ENCODE results near the gene STK32B.

The STK32B gene

DNA sequence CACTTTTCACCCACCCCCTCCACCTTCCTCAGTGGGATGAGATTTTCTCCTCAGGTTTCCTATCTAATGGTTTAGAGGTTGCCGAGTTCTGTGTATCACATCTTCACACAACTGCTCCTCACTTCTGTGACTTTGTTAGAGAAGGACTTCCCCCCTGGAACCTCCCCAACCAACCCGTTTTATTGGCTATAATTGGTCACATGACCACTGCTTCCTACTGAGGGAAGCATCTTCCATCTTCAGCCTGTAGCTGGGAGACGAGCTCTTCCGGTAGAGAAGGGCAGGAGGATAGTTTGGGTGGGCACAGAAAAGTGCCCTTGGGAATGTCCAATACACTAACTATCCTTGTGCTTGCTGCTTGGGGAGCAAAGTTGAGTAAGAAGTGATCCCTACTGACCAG lies 90.5 kb downstream of the STK32B start:
- Histone ChIP-seq H3K9me3 (ENCODE audit: control insufficient read depth, insufficient read depth, low read depth, low read length) (no peaks in the 10 kb centered on the region), H3K4me1 (ENCODE audit: control insufficient read depth, insufficient read depth, low read length) (no peaks in the 10 kb centered on the region), H3K4me3 (ENCODE audit: low read depth, low read length) (no peak overlapping the region), H3K36me3 (ENCODE audit: control insufficient read depth in 2 of 2, insufficient read depth in 1 of 2, low read length in 2 of 2) (no peaks in the 10 kb centered on the region), H3K27ac (ENCODE audit: extremely low read depth, low read depth, low read length) (no peak overlapping the region)
- no peak for TF ChIP-seq GLIS2 (tag by site-specific recombination; IDR thresholded peaks at IDR 0.05)
- TF ChIP-seq SETDB1 (IDR thresholded peaks at IDR 0.05; ENCODE audit: insufficient read length, low read length), result no peak
- TF ChIP-seq ZNF132 (tag by site-specific recombination; IDR thresholded peaks at IDR 0.05; ENCODE audit: borderline replicate concordance), result no peak
- TF ChIP-seq ZNF664 (tag by site-specific recombination; IDR thresholded peaks at IDR 0.05), result no peak
- no peak for TF ChIP-seq ZNF202 (tag by site-specific recombination; IDR thresholded peaks at IDR 0.05; ENCODE audit: borderline replicate concordance)
- no peak for TF ChIP-seq ZNF658 (tag by site-specific recombination; IDR thresholded peaks at IDR 0.05)
- no peak for TF ChIP-seq ZNF416 (tag by site-specific recombination; IDR thresholded peaks at IDR 0.05)
- TF ChIP-seq ZNF560 (tag by site-specific recombination; IDR thresholded peaks at IDR 0.05; ENCODE audit: borderline replicate concordance), result no peak
- TF ChIP-seq ZNF24 (tag by site-specific recombination; IDR thresholded peaks at IDR 0.05), result no peak
- TF ChIP-seq ZNF555 (tag by site-specific recombination; conservative IDR thresholded peaks at IDR 0.05), result no peak
- no peak for TF ChIP-seq ZNF221 (tag by site-specific recombination; IDR thresholded peaks at IDR 0.05; ENCODE audit: borderline replicate concordance)
- ChIA-PET POLR2A (no interaction called here), CTCF (interaction anchor here (0.7 to 1.0 kb wide), 3 partner anchors 87 to 94 kb away, joined by 3 to 4 read pairs (median 4); no protein-coding TSS in a partner anchor)

DNA sequence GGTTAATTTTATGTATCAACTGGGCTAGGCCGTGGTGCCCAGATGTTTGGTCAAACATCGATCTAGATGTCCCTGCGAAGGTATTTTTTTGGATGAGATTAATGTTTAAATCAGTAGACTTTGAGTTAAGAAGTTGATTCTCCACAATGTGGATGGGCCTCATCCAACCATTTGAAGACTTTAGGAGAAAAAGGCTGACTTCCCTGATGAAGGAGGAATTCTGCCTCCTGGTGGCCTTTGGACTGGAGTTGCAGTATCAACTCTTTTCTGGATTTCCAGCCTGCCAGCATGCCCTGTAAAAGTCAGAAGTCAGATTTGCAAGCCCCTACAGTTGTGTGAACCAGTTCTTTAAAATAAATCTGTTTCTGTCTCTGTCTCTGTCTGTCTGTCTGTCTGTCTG lies 91.4 kb downstream of the STK32B start:
- no peaks in the 10 kb centered on the region for H3K9me3 ChIP-seq (ENCODE audit: control insufficient read depth, insufficient read depth, low read depth, low read length)
- no peak overlapping the region for H3K4me3 ChIP-seq (ENCODE audit: low read depth, low read length)
- TF ChIP-seq, protein P1, sequence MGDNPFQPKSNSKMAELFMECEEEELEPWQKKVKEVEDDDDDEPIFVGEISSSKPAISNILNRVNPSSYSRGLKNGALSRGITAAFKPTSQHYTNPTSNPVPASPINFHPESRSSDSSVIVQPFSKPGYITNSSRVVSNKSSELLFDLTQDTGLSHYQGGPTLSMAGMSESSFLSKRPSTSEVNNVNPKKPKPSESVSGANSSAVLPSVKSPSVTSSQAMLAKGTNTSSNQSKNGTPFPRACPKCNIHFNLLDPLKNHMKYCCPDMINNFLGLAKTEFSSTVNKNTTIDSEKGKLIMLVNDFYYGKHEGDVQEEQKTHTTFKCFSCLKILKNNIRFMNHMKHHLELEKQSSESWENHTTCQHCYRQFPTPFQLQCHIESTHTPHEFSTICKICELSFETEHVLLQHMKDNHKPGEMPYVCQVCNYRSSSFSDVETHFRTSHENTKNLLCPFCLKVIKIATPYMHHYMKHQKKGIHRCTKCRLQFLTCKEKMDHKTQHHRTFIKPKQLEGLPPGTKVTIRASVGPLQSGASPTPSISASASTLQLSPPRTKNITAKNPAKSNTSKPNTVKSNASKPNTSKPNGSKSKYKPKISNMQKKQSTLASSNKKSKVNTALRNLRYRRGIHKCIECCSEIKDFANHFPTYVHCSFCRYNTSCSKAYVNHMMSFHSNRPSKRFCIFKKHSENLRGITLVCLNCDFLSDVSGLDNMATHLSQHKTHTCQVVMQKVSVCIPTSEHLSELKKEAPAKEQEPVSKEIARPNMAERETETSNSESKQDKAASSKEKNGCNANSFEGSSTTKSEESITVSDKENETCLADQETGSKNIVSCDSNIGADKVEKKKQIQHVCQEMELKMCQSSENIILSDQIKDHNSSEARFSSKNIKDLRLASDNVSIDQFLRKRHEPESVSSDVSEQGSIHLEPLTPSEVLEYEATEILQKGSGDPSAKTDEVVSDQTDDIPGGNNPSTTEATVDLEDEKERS (tag by site-specific recombination; IDR thresholded peaks at IDR 0.05), result no peak
- peak; percentile 11; the same call in 1 of the 2 replicates for TF ChIP-seq ZNF654 (tag by site-specific recombination; IDR thresholded peaks at IDR 0.05; ENCODE audit: low read depth)
- POLR2A ChIA-PET, result no interaction called here
- no peak overlapping the region for H3K27ac ChIP-seq (ENCODE audit: extremely low read depth, low read depth, low read length)
- CTCF ChIA-PET, result interaction anchor here (0.7 to 1.0 kb wide), 2 partner anchors 88 to 95 kb away, joined by 4 read pairs; no protein-coding TSS in a partner anchor
- no peaks in the 10 kb centered on the region for H3K4me1 ChIP-seq (ENCODE audit: control insufficient read depth, insufficient read depth, low read length)
- no peaks in the 10 kb centered on the region for H3K36me3 ChIP-seq (ENCODE audit: control insufficient read depth in 2 of 2, insufficient read depth in 1 of 2, low read length in 2 of 2)

DNA sequence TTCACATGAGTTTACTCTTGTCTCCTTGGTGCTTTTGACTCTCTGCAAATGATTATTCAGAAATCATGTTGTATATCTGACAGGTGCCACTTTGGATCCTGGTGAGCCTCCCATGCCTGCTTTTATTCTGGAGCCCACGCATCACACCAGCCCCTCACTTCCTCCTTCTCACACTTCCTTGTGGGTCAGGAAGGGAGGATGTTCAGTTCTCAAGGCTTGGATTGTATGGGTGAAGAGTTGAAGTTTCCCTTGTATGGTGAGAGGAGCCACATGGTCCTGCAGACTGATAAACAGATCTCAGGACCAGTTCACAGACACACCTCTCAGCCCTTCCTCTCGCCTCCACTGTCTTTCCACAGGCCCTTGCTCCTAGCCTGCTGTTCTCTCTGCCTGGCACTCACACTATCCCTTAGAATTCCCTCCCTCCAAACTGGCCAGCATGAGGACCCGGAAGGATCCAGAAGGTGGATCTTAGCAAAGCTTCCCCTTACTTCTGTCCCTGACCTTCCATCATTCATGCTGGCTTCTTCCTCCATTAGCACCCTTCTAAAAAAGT lies 92.1 kb downstream of the STK32B start:
- H3K36me3 ChIP-seq (ENCODE audit: control insufficient read depth in 2 of 2, insufficient read depth in 1 of 2, low read length in 2 of 2), result no peaks in the 10 kb centered on the region
- TF ChIP-seq SP7 (tag by site-specific recombination; IDR thresholded peaks at IDR 0.05), result no peak
- H3K4me1 ChIP-seq (ENCODE audit: control insufficient read depth, insufficient read depth, low read length), result no peaks in the 10 kb centered on the region
- no peaks in the 10 kb centered on the region for H3K9me3 ChIP-seq (ENCODE audit: control insufficient read depth, insufficient read depth, low read depth, low read length)
- ChIA-PET POLR2A (no interaction called here), CTCF (no interaction called here)
- H3K27ac ChIP-seq (ENCODE audit: extremely low read depth, low read depth, low read length), result no peak overlapping the region
- no peak overlapping the region for H3K4me3 ChIP-seq (ENCODE audit: low read depth, low read length)

DNA sequence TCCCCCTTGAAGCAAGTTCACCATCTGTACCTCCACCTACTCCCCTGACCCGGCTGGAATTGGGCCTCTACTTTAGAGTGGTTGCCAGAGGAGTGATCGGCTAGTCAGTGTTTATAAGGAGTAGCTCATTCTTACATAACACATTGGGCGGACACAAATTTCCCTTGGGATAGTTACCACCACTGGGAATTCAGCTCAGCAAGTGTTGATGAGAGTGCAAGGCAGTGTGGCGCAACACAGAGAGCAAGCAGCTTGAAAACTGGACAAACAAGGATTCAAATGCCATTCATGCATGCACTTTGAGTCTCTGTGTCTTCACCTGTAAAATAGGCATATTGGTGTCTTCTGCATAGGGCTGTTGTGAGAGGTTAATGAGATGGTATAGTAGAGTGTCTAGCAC lies 92.7 kb downstream of the STK32B start:
- no peaks in the 10 kb centered on the region for H3K36me3 ChIP-seq (ENCODE audit: control insufficient read depth in 2 of 2, insufficient read depth in 1 of 2, low read length in 2 of 2)
- no peak overlapping the region for H3K27ac ChIP-seq (ENCODE audit: extremely low read depth, low read depth, low read length)
- H3K4me3 ChIP-seq (ENCODE audit: low read depth, low read length), result no peak overlapping the region
- POLR2A ChIA-PET, result no interaction called here
- H3K9me3 ChIP-seq (ENCODE audit: control insufficient read depth, insufficient read depth, low read depth, low read length), result no peaks in the 10 kb centered on the region
- H3K4me1 ChIP-seq (ENCODE audit: control insufficient read depth, insufficient read depth, low read length), result no peaks in the 10 kb centered on the region
- CTCF ChIA-PET, result no interaction called here
- TF ChIP-seq KLF10 (tag by site-specific recombination; IDR thresholded peaks at IDR 0.05) (no peak), ZBTB7A (tag by site-specific recombination; IDR thresholded peaks at IDR 0.05; ENCODE audit: low read depth) (no peak), ZNF2 (tag by site-specific recombination; IDR thresholded peaks at IDR 0.05) (no peak), ZNF549 (tag by site-specific recombination; IDR thresholded peaks at IDR 0.05) (no peak), ZNF571 (tag by site-specific recombination; IDR thresholded peaks at IDR 0.05) (no peak)
- TF ChIP-seq, protein P2, sequence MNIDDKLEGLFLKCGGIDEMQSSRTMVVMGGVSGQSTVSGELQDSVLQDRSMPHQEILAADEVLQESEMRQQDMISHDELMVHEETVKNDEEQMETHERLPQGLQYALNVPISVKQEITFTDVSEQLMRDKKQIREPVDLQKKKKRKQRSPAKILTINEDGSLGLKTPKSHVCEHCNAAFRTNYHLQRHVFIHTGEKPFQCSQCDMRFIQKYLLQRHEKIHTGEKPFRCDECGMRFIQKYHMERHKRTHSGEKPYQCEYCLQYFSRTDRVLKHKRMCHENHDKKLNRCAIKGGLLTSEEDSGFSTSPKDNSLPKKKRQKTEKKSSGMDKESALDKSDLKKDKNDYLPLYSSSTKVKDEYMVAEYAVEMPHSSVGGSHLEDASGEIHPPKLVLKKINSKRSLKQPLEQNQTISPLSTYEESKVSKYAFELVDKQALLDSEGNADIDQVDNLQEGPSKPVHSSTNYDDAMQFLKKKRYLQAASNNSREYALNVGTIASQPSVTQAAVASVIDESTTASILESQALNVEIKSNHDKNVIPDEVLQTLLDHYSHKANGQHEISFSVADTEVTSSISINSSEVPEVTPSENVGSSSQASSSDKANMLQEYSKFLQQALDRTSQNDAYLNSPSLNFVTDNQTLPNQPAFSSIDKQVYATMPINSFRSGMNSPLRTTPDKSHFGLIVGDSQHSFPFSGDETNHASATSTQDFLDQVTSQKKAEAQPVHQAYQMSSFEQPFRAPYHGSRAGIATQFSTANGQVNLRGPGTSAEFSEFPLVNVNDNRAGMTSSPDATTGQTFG (tag by site-specific recombination; IDR thresholded peaks at IDR 0.05; ENCODE audit: borderline replicate concordance), result no peak
- TF ChIP-seq, protein P3, sequence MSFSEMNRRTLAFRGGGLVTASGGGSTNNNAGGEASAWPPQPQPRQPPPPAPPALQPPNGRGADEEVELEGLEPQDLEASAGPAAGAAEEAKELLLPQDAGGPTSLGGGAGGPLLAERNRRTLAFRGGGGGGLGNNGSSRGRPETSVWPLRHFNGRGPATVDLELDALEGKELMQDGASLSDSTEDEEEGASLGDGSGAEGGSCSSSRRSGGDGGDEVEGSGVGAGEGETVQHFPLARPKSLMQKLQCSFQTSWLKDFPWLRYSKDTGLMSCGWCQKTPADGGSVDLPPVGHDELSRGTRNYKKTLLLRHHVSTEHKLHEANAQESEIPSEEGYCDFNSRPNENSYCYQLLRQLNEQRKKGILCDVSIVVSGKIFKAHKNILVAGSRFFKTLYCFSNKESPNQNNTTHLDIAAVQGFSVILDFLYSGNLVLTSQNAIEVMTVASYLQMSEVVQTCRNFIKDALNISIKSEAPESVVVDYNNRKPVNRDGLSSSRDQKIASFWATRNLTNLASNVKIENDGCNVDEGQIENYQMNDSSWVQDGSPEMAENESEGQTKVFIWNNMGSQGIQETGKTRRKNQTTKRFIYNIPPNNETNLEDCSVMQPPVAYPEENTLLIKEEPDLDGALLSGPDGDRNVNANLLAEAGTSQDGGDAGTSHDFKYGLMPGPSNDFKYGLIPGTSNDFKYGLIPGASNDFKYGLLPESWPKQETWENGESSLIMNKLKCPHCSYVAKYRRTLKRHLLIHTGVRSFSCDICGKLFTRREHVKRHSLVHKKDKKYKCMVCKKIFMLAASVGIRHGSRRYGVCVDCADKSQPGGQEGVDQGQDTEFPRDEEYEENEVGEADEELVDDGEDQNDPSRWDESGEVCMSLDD (tag by site-specific recombination; IDR thresholded peaks at IDR 0.05), result no peak

Data from HEK293 (cell line).